Tibial nerve (tissue), 4 donors: ENCODE measurements around the gene CASKIN1. TPM values are rescaled to one million over a fixed set of nuclear protein-coding genes. Genes with fewer than 3 reads are reported as not detected.

Source experiments
- DNase-seq, 2 donors: peaks; one replicate each; pipeline ENCODE4 v3.0.0-alpha.2; 2019; ENCODE audit warnings: low spot score in 2 of 2
- H3K27ac ChIP-seq, 4 donors: fragments of 200-600 bp; sonication (generic) in 3 of 4; one replicate each; pipeline ENCODE4 v1.5.1; 2017 to 2019; ENCODE audit warnings: mild to moderate bottlenecking in 1 of 4
- H3K27me3 ChIP-seq, 2 donors: fragments of 200-600 bp; sonication (generic) in 1 of 2; one replicate each; pipeline versions ENCODE4 v1.5.1 to v1.6.0; 2017 to 2019
- H3K36me3 ChIP-seq, 3 donors: fragments of 200-600 bp; sonication (generic); one replicate each; pipeline ENCODE4 v1.5.1; 2018 to 2019
- H3K4me1 ChIP-seq, 4 donors: fragments of 200-600 bp; sonication (generic) in 3 of 4; one replicate each; pipeline ENCODE4 v1.5.1; 2017 to 2019
- H3K4me3 ChIP-seq, 4 donors: fragments of 200-600 bp; sonication (generic) in 3 of 4; one replicate each; pipeline ENCODE4 v1.5.1; 2017 to 2019; ENCODE audit warnings: mild to moderate bottlenecking in 1 of 4, moderate library complexity in 1 of 4
- H3K9me3 ChIP-seq, 4 donors: fragments of 200-600 bp; sonication (generic) in 3 of 4; one replicate each; pipeline ENCODE4 v1.5.1; 2017 to 2019
- EP300 ChIP-seq, 2 donors: sonication (generic); formaldehyde crosslinking; IDR thresholded peaks; one replicate each; pipeline ENCODE4 v1.6.1; 2017; ENCODE audit warnings: antibody characterized with exemption in 2 of 2, mild to moderate bottlenecking in 1 of 2
- POLR2A ChIP-seq, 2 donors: fragments of 450-650 bp; IDR thresholded peaks; one replicate each; pipeline ENCODE4 v1.6.1; 2017; ENCODE audit warnings: antibody characterized with exemption in 2 of 2, mild to moderate bottlenecking in 2 of 2, moderate library complexity in 2 of 2
- WGBS, 2 donors: methylation state at CpG; one replicate each; pipeline ENCODE4 v1.1.5; 2018; 5-methylcytosine and 5-hydroxymethylcytosine counted together
- total RNA-seq, 4 donors: library from RNA; depleted of rRNA; stranded (reverse); fragments of >200 nt; gene quantifications; one replicate each; pipeline ENCODE4 v1.1.0, GENCODE V29; 2016
- TF ChIP-seq, protein P1 (sequence below), 5 experiments: fragments of 200-600 bp in 3 of 5; fragments of 450-650 bp in 2 of 5; sonication (generic) in 3 of 5; IDR thresholded peaks; one replicate each; pipeline ENCODE4 v1.5.1; 2016 to 2019; ENCODE audit warnings: antibody characterized with exemption in 5 of 5, mild to moderate bottlenecking in 3 of 5, moderate library complexity in 2 of 5

CASKIN1 gene
- total RNA-seq, 4 donors from 2014 or later, result 0.20 to 0.63 (median 0.30) TPM; not detected in 1

- Histone ChIP-seq H3K4me3 (no peak overlapping the region), H3K4me1 (peaks cover 0 to 5% (median 0%) of the 10 kb centered on the region in 4 donors), H3K27ac (no peak overlapping the region), H3K27me3 (no peaks in the 10 kb centered on the region), H3K36me3 (peaks cover 3 to 45% (median 15%) of the 10 kb centered on the region in 3 donors), H3K9me3 (no peaks in the 10 kb centered on the region)
- 49 to 53% methylated on average over 15 to 23 of the region's 50 CpGs for WGBS, 2 donors
- no peak for DNase-seq
- no peak for TF ChIP-seq EP300 (IDR thresholded peaks at IDR 0.05)
- no peak for TF ChIP-seq POLR2A (IDR thresholded peaks at IDR 0.05)
- TF ChIP-seq, protein P1, sequence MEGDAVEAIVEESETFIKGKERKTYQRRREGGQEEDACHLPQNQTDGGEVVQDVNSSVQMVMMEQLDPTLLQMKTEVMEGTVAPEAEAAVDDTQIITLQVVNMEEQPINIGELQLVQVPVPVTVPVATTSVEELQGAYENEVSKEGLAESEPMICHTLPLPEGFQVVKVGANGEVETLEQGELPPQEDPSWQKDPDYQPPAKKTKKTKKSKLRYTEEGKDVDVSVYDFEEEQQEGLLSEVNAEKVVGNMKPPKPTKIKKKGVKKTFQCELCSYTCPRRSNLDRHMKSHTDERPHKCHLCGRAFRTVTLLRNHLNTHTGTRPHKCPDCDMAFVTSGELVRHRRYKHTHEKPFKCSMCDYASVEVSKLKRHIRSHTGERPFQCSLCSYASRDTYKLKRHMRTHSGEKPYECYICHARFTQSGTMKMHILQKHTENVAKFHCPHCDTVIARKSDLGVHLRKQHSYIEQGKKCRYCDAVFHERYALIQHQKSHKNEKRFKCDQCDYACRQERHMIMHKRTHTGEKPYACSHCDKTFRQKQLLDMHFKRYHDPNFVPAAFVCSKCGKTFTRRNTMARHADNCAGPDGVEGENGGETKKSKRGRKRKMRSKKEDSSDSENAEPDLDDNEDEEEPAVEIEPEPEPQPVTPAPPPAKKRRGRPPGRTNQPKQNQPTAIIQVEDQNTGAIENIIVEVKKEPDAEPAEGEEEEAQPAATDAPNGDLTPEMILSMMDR (IDR thresholded peaks at IDR 0.05), result no peak
These were observed 17.3 kb downstream of the CASKIN1 start for GRCh38 chr16:2179107-2179501.

GRCh38 chr16:2178321-2179106 lies 17.9 kb downstream of the CASKIN1 start:
- H3K4me3 ChIP-seq, result no peak overlapping the region
- WGBS, 2 donors, result 21 to 45% methylated on average over 61 to 82 of the region's 106 CpGs
- H3K4me1 ChIP-seq, result peaks cover 0 to 5% (median 0%) of the 10 kb centered on the region in 4 donors
- no peaks in the 10 kb centered on the region for H3K9me3 ChIP-seq
- TF ChIP-seq POLR2A (IDR thresholded peaks at IDR 0.05) (no peak), EP300 (IDR thresholded peaks at IDR 0.05) (no peak)
- TF ChIP-seq, protein P1 (IDR thresholded peaks at IDR 0.05), result no peak
- H3K27ac ChIP-seq, result no peak overlapping the region
- DNase-seq, result no peak
- no peaks in the 10 kb centered on the region for H3K27me3 ChIP-seq
- H3K36me3 ChIP-seq, result peaks cover 3 to 51% (median 21%) of the 10 kb centered on the region in 3 donors

DNA sequence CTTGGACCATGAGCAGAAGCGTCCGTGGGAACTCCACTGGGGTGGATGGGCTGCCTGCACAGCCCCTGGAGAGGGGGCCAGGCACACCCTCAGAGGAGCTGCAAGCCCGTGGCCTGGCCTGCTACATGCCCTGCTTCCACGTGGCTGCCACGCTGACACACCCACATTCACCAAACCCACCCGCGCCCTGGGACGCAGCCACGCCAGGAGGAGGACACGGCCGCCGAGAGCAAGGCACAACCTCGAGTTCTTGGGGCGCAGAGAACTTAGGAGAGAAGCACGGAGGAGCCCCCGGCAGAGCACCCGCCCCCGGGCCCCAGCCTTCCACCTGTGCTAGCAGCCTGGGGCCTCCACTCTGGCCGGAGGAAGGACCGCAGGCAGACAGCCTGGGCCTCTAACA lies 18.8 kb downstream of the CASKIN1 start:
- no peak for TF ChIP-seq EP300 (IDR thresholded peaks at IDR 0.05)
- no peak for TF ChIP-seq POLR2A (IDR thresholded peaks at IDR 0.05)
- TF ChIP-seq, protein P1 (IDR thresholded peaks at IDR 0.05), result no peak
- Histone ChIP-seq H3K4me3 (no peak overlapping the region), H3K27me3 (no peaks in the 10 kb centered on the region), H3K4me1 (peaks cover 0 to 5% (median 0%) of the 10 kb centered on the region in 4 donors), H3K9me3 (no peaks in the 10 kb centered on the region), H3K27ac (no peak overlapping the region), H3K36me3 (peaks cover 3 to 61% (median 28%) of the 10 kb centered on the region in 3 donors)
- 93 to 97% methylated on average over 20 of the region's 20 CpGs for WGBS, 2 donors
- DNase-seq, result no peak

- Histone ChIP-seq H3K27me3 (no peaks in the 10 kb centered on the region), H3K27ac (no peak overlapping the region), H3K4me3 (no peak overlapping the region), H3K9me3 (no peaks in the 10 kb centered on the region), H3K4me1 (peaks cover 0 to 5% (median 0%) of the 10 kb centered on the region in 4 donors), H3K36me3 (peaks cover 3 to 65% (median 28%) of the 10 kb centered on the region in 3 donors)
- DNase-seq, result no peak
- no peak for TF ChIP-seq POLR2A (IDR thresholded peaks at IDR 0.05)
- WGBS, 2 donors, result 88 to 90% methylated on average over 18 of the region's 18 CpGs
These were observed 19.3 kb downstream of the CASKIN1 start for GRCh38 chr16:2177101-2177500.

GRCh38 chr16:2176047-2176446 lies 20.4 kb downstream of the CASKIN1 start:
- peaks cover 3 to 76% (median 33%) of the 10 kb centered on the region in 3 donors for H3K36me3 ChIP-seq
- H3K27ac ChIP-seq, result no peak overlapping the region
- no peak for DNase-seq
- peaks cover 0 to 5% (median 0%) of the 10 kb centered on the region in 4 donors for H3K4me1 ChIP-seq
- H3K9me3 ChIP-seq, result no peaks in the 10 kb centered on the region
- no peaks in the 10 kb centered on the region for H3K27me3 ChIP-seq
- 92 to 95% methylated on average over 14 to 23 of the region's 23 CpGs for WGBS, 2 donors
- TF ChIP-seq POLR2A (IDR thresholded peaks at IDR 0.05) (no peak), EP300 (IDR thresholded peaks at IDR 0.05) (no peak)
- TF ChIP-seq, protein P1 (IDR thresholded peaks at IDR 0.05), result no peak
- no peak overlapping the region for H3K4me3 ChIP-seq
